PC-9 (cell line): ENCODE measurements around the gene ADAMTS7. TPM values are rescaled to one million over a fixed set of nuclear protein-coding genes. Genes with fewer than 3 reads are reported as not detected.
A peak's percentile ranks its signal among the peaks of the same experiment; 100 is the strongest.
"Not testable (repeated sequence)": the region's sequence is repeated elsewhere in the genome, so short reads cannot be mapped to it uniquely, and the experiment has no call there.

Experiments
- BruUV-seq: library from RNA; stranded (reverse); fragments of 400-500 nt; replicated peaks from 2 replicates; lab custom pipeline; 2021; lab: Mats Ljungman, UMichigan
- CTCF ChIA-PET: fragments of 300-600 bp; sonication (Branson Sonifier 250); formaldehyde crosslinking; loops from one replicate; lab custom pipeline; 2022; ENCODE audit warnings: antibody characterized with exemption; lab: Charles Lee
- POLR2A ChIA-PET: fragments of 300-600 bp; sonication (Branson Sonifier 250); formaldehyde crosslinking; loops from one replicate; lab custom pipeline; 2022; ENCODE audit warnings: antibody characterized with exemption; ENCODE audit not compliant: unreplicated experiment; lab: Charles Lee
- DNase-seq, 2 experiments: peaks; one replicate each; pipeline versions ENCODE4 v3.0.0 to v3.0.0-alpha.2; 2015 to 2022; ENCODE audit warnings: mixed read lengths in 1 of 2
- H2AFZ ChIP-seq: fragments of 200-600 bp; sonication (generic); 2 replicates; pipeline ENCODE4 v1.8.1; 2017; ENCODE audit warnings: antibody characterized with exemption
- H3F3A ChIP-seq: fragments of 200-600 bp; sonication (generic); 2 replicates; pipeline ENCODE4 v1.8.1; 2017; ENCODE audit warnings: antibody characterized with exemption, mild to moderate bottlenecking, low read depth; ENCODE audit not compliant: insufficient read depth
- H3K27ac ChIP-seq: fragments of 200-600 bp; sonication (generic); 2 replicates; pipeline ENCODE4 v1.6.1; 2016; ENCODE audit warnings: mixed run types
- H3K27me3 ChIP-seq: fragments of 200-600 bp; sonication (generic); 2 replicates; pipeline ENCODE4 v1.6.1; 2016; ENCODE audit warnings: low read depth, mixed run types; ENCODE audit not compliant: insufficient read depth
- H3K36me3 ChIP-seq: fragments of 200-600 bp; sonication (generic); 2 replicates; pipeline ENCODE4 v1.6.1; 2016; ENCODE audit warnings: low read depth, mixed run types
- H3K4me1 ChIP-seq: fragments of 200-600 bp; sonication (generic); replicated peaks from 2 replicates; pipeline ENCODE4 v1.6.1; 2016; ENCODE audit warnings: mixed run types; ENCODE audit not compliant: insufficient read depth
- H3K4me2 ChIP-seq: fragments of 200-600 bp; sonication (generic); 2 replicates; pipeline ENCODE4 v1.6.1; 2017; ENCODE audit warnings: mixed run types
- H3K4me3 ChIP-seq: fragments of 200-600 bp; sonication (generic); 2 replicates; pipeline ENCODE4 v1.6.1; 2016; ENCODE audit warnings: mixed run types
- H3K79me2 ChIP-seq: fragments of 200-600 bp; sonication (generic); 2 replicates; pipeline ENCODE4 v1.6.1; 2017; ENCODE audit warnings: low read depth, mixed run types
- H3K9me2 ChIP-seq: fragments of 200-600 bp; sonication (generic); 2 replicates; pipeline ENCODE4 v1.8.1; 2017; ENCODE audit warnings: mild to moderate bottlenecking; ENCODE audit not compliant: insufficient read depth
- H3K9me3 ChIP-seq: fragments of 200-600 bp; sonication (generic); 2 replicates; pipeline ENCODE4 v1.8.1; 2016; ENCODE audit warnings: low read depth; ENCODE audit not compliant: insufficient read depth
- H4K20me1 ChIP-seq: fragments of 200-600 bp; sonication (generic); 2 replicates; pipeline ENCODE4 v1.8.1; 2017; ENCODE audit not compliant: insufficient read depth
- CTCF ChIP-seq: fragments of 200-600 bp; sonication (generic); conservative IDR thresholded peaks from 2 replicates; pipeline ENCODE4 v1.6.1; 2017; ENCODE audit warnings: mixed run types, antibody characterized with exemption, mild to moderate bottlenecking, moderate library complexity
- EZH2 ChIP-seq: fragments of 200-600 bp; sonication (generic); IDR thresholded peaks from 2 replicates; pipeline ENCODE4 v1.8.0; 2017; ENCODE audit warnings: antibody characterized with exemption, low read depth
- intact Hi-C: fragments of 100-400 bp; cut with micrococcal nuclease; formaldehyde crosslinking; loops from one replicate; pipeline ENCODE4 v1.10.0; 2022; ENCODE audit not compliant: unreplicated experiment
- total RNA-seq: library from RNA; stranded (reverse); gene quantifications from 2 replicates; pipeline ENCODE4 v1.2.3, GENCODE V29; 2021

ADAMTS7 gene
- total RNA-seq, 1 experiment from 2014 or later, result 1.3 TPM

GRCh38 chr15:78804391-78804792 is 6.9 kb downstream of the ADAMTS7 start:
- Histone ChIP-seq H3K4me1 (no peaks in the 10 kb centered on the region), H3K4me2 (no peak overlapping the region), H3K36me3 (no peaks in the 10 kb centered on the region), H3K27me3 (peaks cover 8% of the 10 kb centered on the region), H3K27ac (no peak overlapping the region), H3K79me2 (no peaks in the 10 kb centered on the region), H3K4me3 (no peak overlapping the region), H3K9me2 (no peaks in the 10 kb centered on the region), H3F3A (no peaks in the 10 kb centered on the region), H3K9me3 (no peaks in the 10 kb centered on the region), H2AFZ (no peak overlapping the region), H4K20me1 (no peaks in the 10 kb centered on the region)
- intact Hi-C loops, result no loop called here
- ChIA-PET POLR2A (no interaction called here), CTCF (interaction anchor here (0.6 kb wide), 1 partner anchor 119 kb away, joined by 3 read pairs; no protein-coding TSS in a partner anchor)
- BruUV-seq, result no TSS peak
- TF ChIP-seq CTCF (no peak), EZH2 (no peak)
- no peak for DNase-seq

- no peaks in the 10 kb centered on the region for H3F3A ChIP-seq
- no peak overlapping the region for H3K4me2 ChIP-seq
- H3K79me2 ChIP-seq, result no peaks in the 10 kb centered on the region
- H4K20me1 ChIP-seq, result no peaks in the 10 kb centered on the region
- intact Hi-C loops, result no loop called here
- TF ChIP-seq EZH2, result no peak
- TF ChIP-seq CTCF, result no peak
- H2AFZ ChIP-seq, result no peak overlapping the region
- no peaks in the 10 kb centered on the region for H3K9me2 ChIP-seq
- H3K27ac ChIP-seq, result no peak overlapping the region
- no peaks in the 10 kb centered on the region for H3K27me3 ChIP-seq
- no peak for DNase-seq
- no peaks in the 10 kb centered on the region for H3K9me3 ChIP-seq
- ChIA-PET CTCF (no interaction called here), POLR2A (no interaction called here)
- no peaks in the 10 kb centered on the region for H3K36me3 ChIP-seq
- BruUV-seq, result no TSS peak
- no peak overlapping the region for H3K4me3 ChIP-seq
- H3K4me1 ChIP-seq, result peaks cover 14% of the 10 kb centered on the region
These were observed 10.5 kb downstream of the ADAMTS7 start for GRCh38 chr15:78800806-78801205.

- no peaks in the 10 kb centered on the region for H3K79me2 ChIP-seq
- H3K27ac ChIP-seq, result no peak overlapping the region
- no peak overlapping the region for H2AFZ ChIP-seq
- no peak for TF ChIP-seq EZH2
- TF ChIP-seq CTCF, result no peak
- no peak overlapping the region for H3K4me3 ChIP-seq
- no peaks in the 10 kb centered on the region for H3K9me2 ChIP-seq
- H3F3A ChIP-seq, result no peaks in the 10 kb centered on the region
- H3K27me3 ChIP-seq, result no peaks in the 10 kb centered on the region
- no peaks in the 10 kb centered on the region for H3K9me3 ChIP-seq
- CTCF ChIA-PET, result no interaction called here
- intact Hi-C loops, result no loop called here
- H3K4me2 ChIP-seq, result no peak overlapping the region
- peaks cover 14% of the 10 kb centered on the region for H3K4me1 ChIP-seq
- no peaks in the 10 kb centered on the region for H3K36me3 ChIP-seq
- no TSS peak for BruUV-seq
- no peak for DNase-seq
- H4K20me1 ChIP-seq, result no peaks in the 10 kb centered on the region
- POLR2A ChIA-PET, result no interaction called here
These were observed 11.1 kb downstream of the ADAMTS7 start for GRCh38 chr15:78800189-78800588.

GRCh38 chr15:78799102-78799501 is 12.2 kb downstream of the ADAMTS7 start:
- not testable (repeated sequence) for H3K79me2 ChIP-seq, H4K20me1 ChIP-seq, H3K27me3 ChIP-seq, H3K27ac ChIP-seq, H2AFZ ChIP-seq, H3K4me2 ChIP-seq, BruUV-seq, H3F3A ChIP-seq, H3K9me3 ChIP-seq, H3K36me3 ChIP-seq, H3K9me2 ChIP-seq, H3K4me3 ChIP-seq, DNase-seq
- ChIA-PET POLR2A (interaction anchor here (0.7 kb wide), 1 partner anchor 75 kb away, joined by 7 read pairs; no protein-coding TSS in a partner anchor), CTCF (interaction anchor here (0.6 to 0.7 kb wide), 2 partner anchors 11 to 247 kb away, joined by 5 to 6 read pairs; no protein-coding TSS in a partner anchor)
- peaks cover 14% of the 10 kb centered on the region for H3K4me1 ChIP-seq
- intact Hi-C loops, result loop anchor here (5.0 kb wide), 1 partner anchor 63 kb away; no protein-coding TSS in a partner anchor

GRCh38 chr15:78798355-78798754 is 12.9 kb downstream of the ADAMTS7 start:
- Histone ChIP-seq H3K4me2 (0 out of 2 replicates have a peak overlapping the region, but pooled peaks have one; percentile 28), H3K4me1 (peaks cover 14% of the 10 kb centered on the region)
- BruUV-seq, H3K9me3 ChIP-seq, POLR2A ChIA-PET, H3K9me2 ChIP-seq, H3F3A ChIP-seq, H3K27me3 ChIP-seq, CTCF ChIA-PET, H4K20me1 ChIP-seq, H3K27ac ChIP-seq, H3K4me3 ChIP-seq, H3K79me2 ChIP-seq, H3K36me3 ChIP-seq, H2AFZ ChIP-seq: not testable (repeated sequence)
- DNase-seq, result peak; percentile 73 to 75
- intact Hi-C loops, result loop anchor here (5.0 kb wide), 1 partner anchor 64 kb away; no protein-coding TSS in a partner anchor
